LNCaP clone FGC (cell line): Measurements from ENCODE around the gene KCNG2.

Source experiments
- DNase-seq: peaks from one replicate; pipeline ENCODE4 v3.0.0-alpha.2; 2011; ENCODE audit warnings: low read depth
- H3K4me3 ChIP-seq: 2 replicates; pipeline ENCODE4 v1.5.1; 2011; ENCODE audit warnings: mild to moderate bottlenecking, low read depth, low read length, control low read depth
- CTCF ChIP-seq: IDR thresholded peaks from 2 replicates; pipeline ENCODE4 v1.5.1; 2012; ENCODE audit warnings: mild to moderate bottlenecking; ENCODE audit not compliant: control insufficient read depth, insufficient read depth; ENCODE audit errors: extremely low read depth

KCNG2 gene

GRCh38 chr18:79789901-79790890, 7.5 kb upstream of the KCNG2 start:
- DNase-seq, result no peak
- H3K4me3 ChIP-seq, result no peak overlapping the region
- no peak for TF ChIP-seq CTCF

- no peak for TF ChIP-seq CTCF
- DNase-seq, result no peak
- no peak overlapping the region for H3K4me3 ChIP-seq
Observed at GRCh38 chr18:79790996-79791972, 6.5 kb upstream of the KCNG2 start.

GRCh38 chr18:79792096-79792987, 5.4 kb upstream of the KCNG2 start:
- no peak for DNase-seq
- no peak for TF ChIP-seq CTCF
- no peak overlapping the region for H3K4me3 ChIP-seq

- no peak for DNase-seq
- TF ChIP-seq CTCF, result no peak
Observed at GRCh38 chr18:79792988-79793355, 4.8 kb upstream of the KCNG2 start.

GRCh38 chr18:79794846-79795245, 2.9 kb upstream of the KCNG2 start:
- no peak for DNase-seq
- TF ChIP-seq CTCF, result no peak
- H3K4me3 ChIP-seq, result no peak overlapping the region

More at GRCh38 chr18:79792988-79793355, 4.8 kb upstream of the KCNG2 start:
- no peak overlapping the region for H3K4me3 ChIP-seq

GRCh38 chr18:79795446-79795845, 2.3 kb upstream of the KCNG2 start:
- no peak overlapping the region for H3K4me3 ChIP-seq
- no peak for TF ChIP-seq CTCF
- DNase-seq, result no peak
